Large intestine (tissue), 3 donors: Measurements from ENCODE around the gene CASKIN1. TPM values are rescaled to one million over a fixed set of nuclear protein-coding genes. Genes with fewer than 3 reads are reported as not detected.

ENCODE experiments used
- DNase-seq, 2 donors: peaks; one replicate each; pipeline versions ENCODE4 v3.0.0 to v3.0.0-alpha.2; 2013
- H3K27ac ChIP-seq: one replicate; pipeline ENCODE4 v1.5.1; 2013; ENCODE audit warnings: low read length
- H3K27me3 ChIP-seq: 2 replicates; pipeline ENCODE4 v1.6.1; 2013; ENCODE audit warnings: low read length; ENCODE audit not compliant: control insufficient read depth, insufficient read depth
- H3K36me3 ChIP-seq: 2 replicates; pipeline ENCODE4 v1.6.1; 2013; ENCODE audit warnings: low read length; ENCODE audit not compliant: control insufficient read depth, insufficient read depth
- H3K4me1 ChIP-seq: one replicate; pipeline ENCODE4 v1.6.1; 2013; ENCODE audit warnings: low read length; ENCODE audit not compliant: control insufficient read depth, insufficient read depth
- H3K4me3 ChIP-seq: one replicate; pipeline ENCODE4 v1.5.1; 2013; ENCODE audit warnings: low read length
- H3K9me3 ChIP-seq: one replicate; pipeline ENCODE4 v1.6.1; 2013; ENCODE audit warnings: mild to moderate bottlenecking, low read depth, low read length, moderate library complexity; ENCODE audit not compliant: control insufficient read depth
- WGBS: methylation state at CpG from one replicate; pipeline ENCODE4 v1.1.5; 2013; ENCODE audit warnings: low lambda C conversion rate; ENCODE audit not compliant: insufficient coverage; 5-methylcytosine and 5-hydroxymethylcytosine counted together
- polyA plus RNA-seq: library from polyadenylated mRNA; unstranded; fragments of 120-200 nt; gene quantifications from one replicate; pipeline ENCODE4 v1.2.1, GENCODE V29; 2013

CASKIN1 gene
- polyA plus RNA-seq, 1 donor: 0.96 TPM

- DNase-seq: peak in 1 of 2 donors; percentile 59
- no CpG with 5 or more reads among the region's 18 CpGs for WGBS
- peaks cover 29% of the 10 kb centered on the region for H3K9me3 ChIP-seq
- H3K27me3 ChIP-seq: peaks cover 34% of the 10 kb centered on the region
- no peak overlapping the region for H3K4me3 ChIP-seq
- no peak overlapping the region for H3K27ac ChIP-seq
- peaks cover 38% of the 10 kb centered on the region for H3K36me3 ChIP-seq
- peaks cover 19% of the 10 kb centered on the region for H3K4me1 ChIP-seq
Measured at GRCh38 chr16:2238150-2238837, 41.9 kb upstream of the CASKIN1 start.

- H3K9me3 ChIP-seq: peaks cover 29% of the 10 kb centered on the region
- peaks cover 38% of the 10 kb centered on the region for H3K36me3 ChIP-seq
- peaks cover 19% of the 10 kb centered on the region for H3K4me1 ChIP-seq
- no peak overlapping the region for H3K4me3 ChIP-seq
- H3K27ac ChIP-seq: no peak overlapping the region
- no CpG with 5 or more reads among the region's 65 CpGs for WGBS
- peaks cover 34% of the 10 kb centered on the region for H3K27me3 ChIP-seq
- DNase-seq: peak in 1 of 2 donors; percentile 34
Measured at GRCh38 chr16:2237493-2238149, 41.2 kb upstream of the CASKIN1 start.

GRCh38 chr16:2237102-2237482, 40.7 kb upstream of the CASKIN1 start:
- peaks cover 29% of the 10 kb centered on the region for H3K9me3 ChIP-seq
- peaks cover 38% of the 10 kb centered on the region for H3K36me3 ChIP-seq
- peaks cover 34% of the 10 kb centered on the region for H3K27me3 ChIP-seq
- no CpG with 5 or more reads among the region's 40 CpGs for WGBS
- DNase-seq: no peak
- H3K27ac ChIP-seq: no peak overlapping the region
- no peak overlapping the region for H3K4me3 ChIP-seq
- H3K4me1 ChIP-seq: peaks cover 19% of the 10 kb centered on the region

- WGBS: no CpG with 5 or more reads among the region's 64 CpGs
- no peak for DNase-seq
- peaks cover 43% of the 10 kb centered on the region for H3K36me3 ChIP-seq
- H3K4me1 ChIP-seq: peaks cover 19% of the 10 kb centered on the region
- H3K27ac ChIP-seq: no peak within 1 kb of the TSS
- H3K27me3 ChIP-seq: peaks cover 34% of the 10 kb centered on the region
- no peak within 1 kb of the TSS for H3K4me3 ChIP-seq
- peaks cover 29% of the 10 kb centered on the region for H3K9me3 ChIP-seq
Measured at GRCh38 chr16:2236337-2237101, 40.1 kb upstream of the CASKIN1 start, which contains the start of gene DNASE1L2. TSS of gene DNASE1L2 (plus strand) at chr16:2236444. CDS start at chr16:2236817, 373 bp downstream.

- no peak overlapping the region for H3K4me3 ChIP-seq
- DNase-seq: no peak
- peaks cover 19% of the 10 kb centered on the region for H3K4me1 ChIP-seq
- H3K27ac ChIP-seq: no peak overlapping the region
- peaks cover 34% of the 10 kb centered on the region for H3K27me3 ChIP-seq
- H3K36me3 ChIP-seq: peaks cover 50% of the 10 kb centered on the region
- no CpG with 5 or more reads among the region's 19 CpGs for WGBS
- peaks cover 29% of the 10 kb centered on the region for H3K9me3 ChIP-seq
Measured at GRCh38 chr16:2235695-2236336, 39.4 kb upstream of the CASKIN1 start.

- H3K4me3 ChIP-seq: no peak overlapping the region
- WGBS: no CpG with 5 or more reads among the region's 28 CpGs
- no peak overlapping the region for H3K27ac ChIP-seq
- peaks cover 29% of the 10 kb centered on the region for H3K9me3 ChIP-seq
- H3K36me3 ChIP-seq: peaks cover 56% of the 10 kb centered on the region
- no peak for DNase-seq
- peaks cover 19% of the 10 kb centered on the region for H3K4me1 ChIP-seq
- H3K27me3 ChIP-seq: peaks cover 34% of the 10 kb centered on the region
Measured at GRCh38 chr16:2235234-2235651, 38.8 kb upstream of the CASKIN1 start.

- Histone ChIP-seq H3K36me3 (peaks cover 60% of the 10 kb centered on the region), H3K27me3 (peaks cover 34% of the 10 kb centered on the region), H3K4me3 (no peak overlapping the region), H3K27ac (no peak overlapping the region), H3K9me3 (peaks cover 29% of the 10 kb centered on the region), H3K4me1 (peaks cover 19% of the 10 kb centered on the region)
- WGBS: no CpG with 5 or more reads among the region's 18 CpGs
- DNase-seq: no peak
Measured at GRCh38 chr16:2234813-2235170, 38.4 kb upstream of the CASKIN1 start.

GRCh38 chr16:2233872-2234812, 37.7 kb upstream of the CASKIN1 start:
- Histone ChIP-seq H3K9me3 (peaks cover 29% of the 10 kb centered on the region), H3K36me3 (peaks cover 66% of the 10 kb centered on the region), H3K4me1 (peaks cover 19% of the 10 kb centered on the region), H3K4me3 (no peak overlapping the region), H3K27me3 (peaks cover 34% of the 10 kb centered on the region), H3K27ac (no peak overlapping the region)
- no CpG with 5 or more reads among the region's 51 CpGs for WGBS
- DNase-seq: no peak

GRCh38 chr16:2233046-2233775, 36.8 kb upstream of the CASKIN1 start:
- H3K4me1 ChIP-seq: peaks cover 13% of the 10 kb centered on the region
- H3K27ac ChIP-seq: no peak overlapping the region
- H3K36me3 ChIP-seq: peaks cover 76% of the 10 kb centered on the region
- no CpG with 5 or more reads among the region's 28 CpGs for WGBS
- H3K9me3 ChIP-seq: peaks cover 31% of the 10 kb centered on the region
- DNase-seq: no peak
- H3K27me3 ChIP-seq: peaks cover 33% of the 10 kb centered on the region
- H3K4me3 ChIP-seq: no peak overlapping the region
